Astrocyte of the spinal cord (primary cell): ENCODE measurements around the gene RANBP6.

ENCODE experiments used
- DNase-seq: peaks from one replicate; pipeline ENCODE4 v3.0.0; 2011; ENCODE audit warnings: low read depth, low spot score
- H3K4me3 ChIP-seq: 2 replicates; pipeline ENCODE4 v1.5.1; 2011; ENCODE audit warnings: low read depth, mild to moderate bottlenecking, low read length, moderate library complexity
- in situ Hi-C: cut with HindIII; loops from 2 replicates; pipeline ENCODE4 v1.10.0; 2017; ENCODE audit warnings: low sequenced_read_pairs
- TF ChIP-seq, protein P1 (sequence below): IDR thresholded peaks from 2 replicates; pipeline ENCODE4 v1.5.1; 2012; ENCODE audit warnings: low read depth, mild to moderate bottlenecking, low read length, inconsistent platforms

Gene RANBP6

DNA sequence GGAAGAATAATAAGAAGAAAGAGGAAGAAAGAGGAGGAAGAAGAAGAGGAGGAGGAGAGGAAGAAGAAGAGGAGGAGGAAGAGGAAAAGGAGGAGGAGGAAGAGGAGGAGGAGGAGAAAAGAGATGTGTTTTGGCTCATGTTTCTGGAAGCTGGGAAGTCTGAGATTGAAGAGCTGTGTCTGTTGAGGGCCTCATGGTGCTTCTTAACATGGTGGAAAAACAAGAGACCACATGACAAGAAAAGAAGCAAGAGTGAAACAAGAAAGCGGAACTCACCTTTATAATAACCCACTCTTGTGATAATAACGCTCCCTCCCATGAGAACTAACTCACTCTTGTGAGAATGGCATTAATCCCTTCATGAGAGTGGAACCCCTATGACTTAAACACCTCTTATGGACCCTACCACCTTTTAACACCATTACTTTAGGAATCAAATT lies 36.1 kb upstream of the RANBP6 start:
- in situ Hi-C loops, result no loop called here
- no peak for DNase-seq
- H3K4me3 ChIP-seq, result no peak overlapping the region
- TF ChIP-seq, protein P1, sequence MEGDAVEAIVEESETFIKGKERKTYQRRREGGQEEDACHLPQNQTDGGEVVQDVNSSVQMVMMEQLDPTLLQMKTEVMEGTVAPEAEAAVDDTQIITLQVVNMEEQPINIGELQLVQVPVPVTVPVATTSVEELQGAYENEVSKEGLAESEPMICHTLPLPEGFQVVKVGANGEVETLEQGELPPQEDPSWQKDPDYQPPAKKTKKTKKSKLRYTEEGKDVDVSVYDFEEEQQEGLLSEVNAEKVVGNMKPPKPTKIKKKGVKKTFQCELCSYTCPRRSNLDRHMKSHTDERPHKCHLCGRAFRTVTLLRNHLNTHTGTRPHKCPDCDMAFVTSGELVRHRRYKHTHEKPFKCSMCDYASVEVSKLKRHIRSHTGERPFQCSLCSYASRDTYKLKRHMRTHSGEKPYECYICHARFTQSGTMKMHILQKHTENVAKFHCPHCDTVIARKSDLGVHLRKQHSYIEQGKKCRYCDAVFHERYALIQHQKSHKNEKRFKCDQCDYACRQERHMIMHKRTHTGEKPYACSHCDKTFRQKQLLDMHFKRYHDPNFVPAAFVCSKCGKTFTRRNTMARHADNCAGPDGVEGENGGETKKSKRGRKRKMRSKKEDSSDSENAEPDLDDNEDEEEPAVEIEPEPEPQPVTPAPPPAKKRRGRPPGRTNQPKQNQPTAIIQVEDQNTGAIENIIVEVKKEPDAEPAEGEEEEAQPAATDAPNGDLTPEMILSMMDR, result no peak

DNA sequence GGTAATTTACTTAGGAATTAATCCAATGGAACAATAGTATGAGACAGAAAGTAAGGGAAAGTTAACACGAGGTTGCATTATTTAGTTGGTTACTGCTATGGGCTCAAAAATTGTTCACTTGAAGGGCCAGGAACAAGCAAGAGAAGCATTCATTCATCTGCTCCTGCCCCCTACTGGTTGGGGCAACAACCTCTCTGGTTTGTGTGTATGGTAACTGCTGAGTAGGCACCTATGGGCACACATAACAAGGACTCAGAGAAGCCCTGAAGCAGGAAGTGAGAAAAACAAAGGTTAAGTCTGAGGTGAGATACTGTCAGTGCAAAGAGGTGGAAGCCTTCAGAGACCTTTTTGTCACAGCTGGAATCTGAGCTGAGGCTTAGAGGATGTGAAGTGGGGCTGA lies 34.4 kb upstream of the RANBP6 start:
- in situ Hi-C loops, result no loop called here
- DNase-seq, result no peak
- no peak overlapping the region for H3K4me3 ChIP-seq
- TF ChIP-seq, protein P1, result peak; percentile 31

DNA sequence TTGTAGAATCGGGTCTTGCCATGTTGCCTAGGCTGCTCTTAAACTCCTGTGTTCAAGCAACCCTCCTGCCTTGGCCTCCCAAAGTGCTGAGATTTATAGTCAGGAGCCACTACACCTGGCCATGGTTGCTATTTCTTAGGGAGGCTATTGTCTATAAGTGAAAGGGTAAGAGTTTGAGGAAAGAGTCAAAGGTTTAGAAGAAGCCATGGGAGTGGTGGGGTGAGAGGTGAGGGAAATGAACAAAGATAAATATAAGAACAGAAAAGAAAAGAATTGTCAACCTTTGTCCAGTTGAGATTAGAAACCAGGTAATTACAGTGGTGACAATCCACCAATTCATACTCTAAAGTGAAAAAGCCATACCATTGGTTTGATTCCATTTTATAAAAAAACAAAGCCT lies 32.6 kb upstream of the RANBP6 start:
- in situ Hi-C loops, result no loop called here
- TF ChIP-seq, protein P1, result no peak
- H3K4me3 ChIP-seq, result no peak overlapping the region
- no peak for DNase-seq

DNA sequence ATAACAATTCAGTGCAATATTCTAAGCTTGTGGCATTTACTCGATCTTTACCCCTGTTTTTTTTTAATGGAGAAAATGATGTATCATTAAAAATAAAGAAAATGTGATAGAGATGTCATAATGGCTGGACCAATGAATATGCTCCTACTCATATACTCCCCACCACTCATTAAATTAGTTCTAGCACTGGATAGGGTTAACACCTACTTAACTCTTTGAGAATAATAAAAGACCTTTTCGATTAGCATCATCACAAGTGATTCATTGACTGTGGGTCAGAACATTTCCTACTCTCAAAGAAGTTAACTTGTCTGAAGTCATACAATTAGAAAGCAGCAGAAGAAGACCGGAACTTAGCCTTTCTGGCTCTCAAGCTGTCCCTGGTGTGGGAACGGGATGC lies 31.6 kb upstream of the RANBP6 start:
- TF ChIP-seq, protein P1, result no peak
- no peak overlapping the region for H3K4me3 ChIP-seq
- in situ Hi-C loops, result no loop called here
- no peak for DNase-seq

DNA sequence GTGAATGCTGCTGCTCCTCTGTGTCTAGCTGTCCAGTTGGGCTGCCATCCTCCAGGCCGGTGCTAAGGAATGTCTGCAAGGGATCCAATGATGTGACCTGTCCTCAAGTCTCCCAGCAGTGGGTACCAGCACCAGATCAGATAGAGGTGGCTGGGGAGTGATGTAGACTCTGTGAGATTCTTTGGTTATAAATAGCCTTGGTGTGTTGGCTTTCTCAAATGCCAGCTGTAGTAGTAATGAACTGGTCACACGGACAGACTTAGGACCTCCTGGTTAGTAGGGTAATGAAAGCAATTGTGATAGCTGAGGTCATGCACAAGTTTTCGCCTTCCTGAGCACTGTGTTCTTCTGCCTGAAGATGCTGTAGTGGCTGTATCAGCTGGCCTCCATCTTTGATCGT lies 29.9 kb upstream of the RANBP6 start:
- in situ Hi-C loops, result no loop called here
- DNase-seq, result no peak
- H3K4me3 ChIP-seq, result no peak overlapping the region
- TF ChIP-seq, protein P1, result no peak

DNA sequence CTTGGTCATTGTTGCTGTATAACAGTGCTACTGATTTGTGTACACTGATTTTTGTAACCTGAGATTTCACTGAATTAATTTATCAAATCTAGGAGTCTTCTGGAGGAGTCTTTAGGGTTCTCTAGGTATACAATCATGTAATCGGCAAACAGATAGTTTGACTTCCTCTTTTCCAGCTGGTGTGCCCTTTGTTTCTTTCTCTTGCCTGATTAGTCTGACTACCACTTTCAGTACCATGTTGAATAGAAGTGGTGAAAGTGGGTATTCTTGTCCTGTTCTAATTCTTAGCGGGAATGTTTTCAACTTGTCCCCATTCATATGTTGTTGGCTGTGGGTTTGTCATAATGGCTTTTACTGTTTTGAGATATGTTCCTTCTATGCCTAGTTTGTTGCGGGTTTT lies 24.7 kb upstream of the RANBP6 start:
- no peak overlapping the region for H3K4me3 ChIP-seq
- in situ Hi-C loops, result no loop called here
- TF ChIP-seq, protein P1, result no peak
- DNase-seq, result no peak

DNA sequence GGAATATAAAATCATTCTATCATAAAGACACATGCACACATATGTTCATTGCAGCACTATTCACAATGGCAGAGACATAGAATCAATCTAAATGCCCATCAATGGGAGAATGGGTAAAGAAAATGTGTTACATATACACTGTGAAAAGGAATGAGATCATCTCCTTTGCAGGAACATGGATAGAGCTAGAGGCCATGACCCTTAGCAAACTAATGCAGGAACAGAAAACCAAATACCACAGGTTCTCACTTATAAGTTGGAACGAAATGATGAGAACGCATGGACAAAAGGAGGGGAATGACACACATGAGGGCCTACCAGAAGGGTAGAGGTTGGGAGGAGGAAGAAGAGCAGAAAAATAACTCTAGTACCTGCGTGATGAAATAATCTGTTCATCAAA lies 21.0 kb upstream of the RANBP6 start:
- TF ChIP-seq, protein P1, result no peak
- H3K4me3 ChIP-seq, result no peak overlapping the region
- no peak for DNase-seq
- in situ Hi-C loops, result no loop called here
